CD14-positive monocyte (primary cell): Measurements from ENCODE around the gene PCDHA1. TPM values are rescaled to one million over a fixed set of nuclear protein-coding genes. Genes with fewer than 3 reads are reported as not detected.

Experiments used
- DNase-seq, 3 donors: peaks; one replicate each; pipeline ENCODE4 v3.0.0-alpha.2; 2011 to 2022
- H2AFZ ChIP-seq: 2 replicates; pipeline ENCODE4 v1.6.0; 2012; ENCODE audit warnings: mild to moderate bottlenecking, low read depth, low read length, inconsistent platforms; ENCODE audit not compliant: insufficient read depth, poor library complexity, severe bottlenecking
- H3K27ac ChIP-seq, 2 donors: 1 replicate in 1 of 2; 2 replicates in 1 of 2; pipeline ENCODE4 v1.5.1; 2012 to 2013; ENCODE audit warnings: low read length in 2 of 2, control low read depth in 1 of 2, inconsistent platforms in 1 of 2, low read depth in 1 of 2, mild to moderate bottlenecking in 1 of 2
- H3K27me3 ChIP-seq, 2 donors: one replicate each; pipeline versions ENCODE4 v1.6.0 to v1.6.1; 2011 to 2013; ENCODE audit warnings: low read length in 2 of 2; ENCODE audit not compliant: control insufficient read depth in 2 of 2, insufficient read depth in 2 of 2
- H3K36me3 ChIP-seq, 2 donors: replicated peaks in 1 of 2; 1 replicate in 1 of 2; 2 replicates in 1 of 2; pipeline versions ENCODE4 v1.5.1 to v1.6.1; 2012 to 2013; ENCODE audit warnings: low read length in 2 of 2, control low read depth in 1 of 2, inconsistent platforms in 1 of 2, mild to moderate bottlenecking in 1 of 2; ENCODE audit not compliant: insufficient read depth in 2 of 2, control insufficient read depth in 1 of 2
- H3K4me1 ChIP-seq, 2 donors: 1 replicate in 1 of 2; 2 replicates in 1 of 2; pipeline versions ENCODE4 v1.5.1 to v1.6.1; 2012 to 2013; ENCODE audit warnings: low read length in 2 of 2, control low read depth in 1 of 2, inconsistent platforms in 1 of 2, mild to moderate bottlenecking in 1 of 2, moderate library complexity in 1 of 2; ENCODE audit not compliant: insufficient read depth in 2 of 2, control insufficient read depth in 1 of 2
- H3K4me2 ChIP-seq: replicated peaks from 2 replicates; pipeline ENCODE3; 2012; ENCODE audit warnings: low read length, moderate library complexity, mild to moderate bottlenecking; ENCODE audit not compliant: poor library complexity, severe bottlenecking; ENCODE audit errors: extremely low read depth
- H3K4me3 ChIP-seq, 3 experiments: fragments of 200-600 bp in 1 of 3; sonication (generic) in 1 of 3; replicated peaks in 1 of 3; 1 replicate in 2 of 3; 2 replicates in 1 of 3; pipeline ENCODE4 v1.5.1; 2011 to 2013; ENCODE audit warnings: low read length in 3 of 3, mild to moderate bottlenecking in 3 of 3, control low read depth in 2 of 3, low read depth in 2 of 3, inconsistent platforms in 1 of 3, moderate library complexity in 1 of 3
- H3K79me2 ChIP-seq: 2 replicates; pipeline ENCODE4 v1.6.0; 2012; ENCODE audit warnings: mild to moderate bottlenecking, control low read depth, inconsistent platforms, low read length, moderate library complexity; ENCODE audit not compliant: insufficient read depth
- H3K9ac ChIP-seq: 2 replicates; pipeline ENCODE4 v1.6.0; 2017; ENCODE audit warnings: low read length, mild to moderate bottlenecking; ENCODE audit not compliant: insufficient read depth, poor library complexity, severe bottlenecking
- H3K9me3 ChIP-seq, 2 donors: replicated peaks in 1 of 2; 1 replicate in 1 of 2; 2 replicates in 1 of 2; pipeline versions ENCODE4 v1.5.1 to v1.6.1; 2012 to 2013; ENCODE audit warnings: low read length in 2 of 2, control low read depth in 1 of 2; ENCODE audit not compliant: control insufficient read depth in 1 of 2, insufficient read depth in 1 of 2
- H4K20me1 ChIP-seq: 2 replicates; pipeline ENCODE4 v1.6.0; 2012; ENCODE audit warnings: mild to moderate bottlenecking, low read length, control low read depth, moderate library complexity; ENCODE audit not compliant: insufficient read depth
- H3K27ac Mint-ChIP-seq, 7 donors: one replicate each; pipeline ENCODE4 v1.8.0; 2020; ENCODE audit warnings: mild to moderate bottlenecking in 7 of 7, mixed read lengths in 7 of 7, moderate library complexity in 6 of 7, inconsistent platforms in 2 of 7
- H3K27me3 Mint-ChIP-seq, 3 donors: one replicate each; pipeline ENCODE4 v1.8.0; 2021 to 2022; ENCODE audit warnings: low read depth in 3 of 3, mild to moderate bottlenecking in 3 of 3, mixed read lengths in 3 of 3, moderate library complexity in 3 of 3, inconsistent platforms in 1 of 3
- H3K36me3 Mint-ChIP-seq, 2 donors: one replicate each; pipeline ENCODE4 v1.8.0; 2020; ENCODE audit warnings: mixed read lengths in 2 of 2, inconsistent platforms in 1 of 2, mild to moderate bottlenecking in 1 of 2
- H3K4me1 Mint-ChIP-seq: one replicate; pipeline ENCODE4 v1.8.0; 2020; ENCODE audit warnings: mild to moderate bottlenecking, mixed read lengths
- H3K4me3 Mint-ChIP-seq, 2 donors: one replicate each; pipeline ENCODE4 v1.8.0; 2020; ENCODE audit warnings: mild to moderate bottlenecking in 2 of 2, mixed read lengths in 2 of 2, moderate library complexity in 1 of 2
- H3K9me3 Mint-ChIP-seq, 7 donors: one replicate each; pipeline ENCODE4 v1.8.0; 2020 to 2022; ENCODE audit warnings: mixed read lengths in 7 of 7, mild to moderate bottlenecking in 6 of 7, moderate library complexity in 6 of 7, inconsistent platforms in 2 of 7
- CTCF ChIP-seq: fragments of 200-600 bp; IDR thresholded peaks from one replicate; pipeline ENCODE4 v1.8.0; 2022; ENCODE audit warnings: antibody characterized with exemption, mild to moderate bottlenecking
- WGBS: methylation state at CpG from one replicate; pipeline ENCODE4 v1.1.5; 2013; ENCODE audit warnings: missing lambda C conversion rate; ENCODE audit not compliant: insufficient coverage; 5-methylcytosine and 5-hydroxymethylcytosine counted together
- intact Hi-C, 2 donors: fragments of 100-400 bp; cut with micrococcal nuclease; formaldehyde crosslinking; loops; one replicate each; pipeline versions ENCODE4 v1.15.0 to v1.15.1; 2023
- polyA plus RNA-seq, 3 donors: library from polyadenylated mRNA; depleted of rRNA in 1 of 3; unstranded in 2 of 3; stranded (reverse) in 1 of 3; fragments of 300-500 nt in 2 of 3; fragments of >200 nt in 1 of 3; fragmentation: Illumina TruSeq in 2 of 3; gene quantifications; 1 replicate in 2 of 3; 2 replicates in 1 of 3; pipeline ENCODE4 v1.2.3, GENCODE V29; 2012 to 2021

PCDHA1 gene
- polyA plus RNA-seq, 3 donors, result not detected

GRCh38 chr5:140988100-140988499 lies 202.2 kb downstream of the PCDHA1 start:
- Mint-ChIP-seq H3K27ac (no peak overlapping the region), H3K36me3 (no peaks in the 10 kb centered on the region), H3K4me3 (no peak overlapping the region), H3K27me3 (peaks cover 0 to 5% (median 2%) of the 10 kb centered on the region in 3 donors), H3K9me3 (peaks cover 5 to 17% (median 7%) of the 10 kb centered on the region in 7 donors), H3K4me1 (no peaks in the 10 kb centered on the region)
- Histone ChIP-seq H3K9ac (no peak overlapping the region), H3K27me3 (no peaks in the 10 kb centered on the region), H3K4me1 (no peaks in the 10 kb centered on the region), H3K79me2 (no peaks in the 10 kb centered on the region), H3K27ac (no peak overlapping the region), H3K36me3 (no peaks in the 10 kb centered on the region), H3K4me3 (no peak overlapping the region), H3K9me3 (peaks cover 5 to 8% of the 10 kb centered on the region in 2 donors), H3K4me2 (no peak overlapping the region), H2AFZ (no peak overlapping the region), H4K20me1 (no peaks in the 10 kb centered on the region)
- no peak for DNase-seq
- WGBS, result 74% methylated on average over 3 of the region's 5 CpGs
- no peak for TF ChIP-seq CTCF
- intact Hi-C loops, result no loop called here

- Histone ChIP-seq H3K27ac (no peak overlapping the region), H3K36me3 (no peaks in the 10 kb centered on the region), H3K27me3 (no peaks in the 10 kb centered on the region), H3K4me3 (no peak overlapping the region), H3K79me2 (no peaks in the 10 kb centered on the region), H4K20me1 (no peaks in the 10 kb centered on the region), H3K4me1 (no peaks in the 10 kb centered on the region), H3K9me3 (peaks cover 8% of the 10 kb centered on the region in 2 donors), H2AFZ (no peak overlapping the region), H3K4me2 (no peak overlapping the region), H3K9ac (no peak overlapping the region)
- H3K27ac Mint-ChIP-seq, result no peak overlapping the region
- H3K36me3 Mint-ChIP-seq, result no peaks in the 10 kb centered on the region
- no peaks in the 10 kb centered on the region for H3K4me1 Mint-ChIP-seq
- H3K27me3 Mint-ChIP-seq, result peaks cover 0 to 6% (median 2%) of the 10 kb centered on the region in 3 donors
- peaks cover 5 to 17% (median 7%) of the 10 kb centered on the region in 7 donors for H3K9me3 Mint-ChIP-seq
- WGBS, result no CpG with 5 or more reads among the region's 5 CpGs
- intact Hi-C loops, result no loop called here
- no peak overlapping the region for H3K4me3 Mint-ChIP-seq
- no peak for DNase-seq
- no peak for TF ChIP-seq CTCF
Observed at GRCh38 chr5:140988608-140989007, 202.7 kb downstream of the PCDHA1 start.
